MM.1S (cell line): ENCODE results near the gene TRAF3IP1.

Source experiments
- DNase-seq: peaks from one replicate; pipeline ENCODE4 v3.0.0-alpha.2; 2015
- H2AFZ ChIP-seq: fragments of 300-600 bp; sonication (generic); 2 replicates; pipeline ENCODE4 v1.6.0; 2016; ENCODE audit warnings: antibody characterized with exemption, low read length
- H3F3A ChIP-seq: fragments of 300-600 bp; sonication (generic); 2 replicates; pipeline ENCODE4 v1.6.1; 2016; ENCODE audit warnings: mild to moderate bottlenecking, antibody characterized with exemption, low read length, moderate library complexity, mixed read lengths; ENCODE audit not compliant: insufficient read depth
- H3K27ac ChIP-seq: fragments of 300-600 bp; sonication (generic); 2 replicates; pipeline ENCODE4 v1.5.1; 2016; ENCODE audit warnings: mild to moderate bottlenecking, low read length
- H3K27me3 ChIP-seq: fragments of 300-600 bp; sonication (generic); replicated peaks from 2 replicates; pipeline ENCODE4 v1.6.0; 2016; ENCODE audit warnings: low read length; ENCODE audit not compliant: insufficient read depth
- H3K36me3 ChIP-seq: fragments of 300-600 bp; sonication (generic); replicated peaks from 2 replicates; pipeline ENCODE4 v1.6.1; 2016; ENCODE audit warnings: mild to moderate bottlenecking, low read length, mixed read lengths; ENCODE audit not compliant: insufficient read depth
- H3K4me1 ChIP-seq: fragments of 300-600 bp; sonication (generic); 2 replicates; pipeline ENCODE4 v1.6.1; 2016; ENCODE audit warnings: low read length, mixed read lengths
- H3K4me2 ChIP-seq: fragments of 300-600 bp; sonication (generic); 2 replicates; pipeline ENCODE4 v1.6.0; 2016; ENCODE audit warnings: low read depth, low read length
- H3K4me3 ChIP-seq: fragments of 300-600 bp; sonication (generic); 2 replicates; pipeline ENCODE4 v1.5.1; 2016; ENCODE audit warnings: low read length, mixed read lengths
- H3K79me2 ChIP-seq: fragments of 300-600 bp; sonication (generic); 2 replicates; pipeline ENCODE4 v1.6.1; 2016; ENCODE audit warnings: mixed run types, low read length, mixed read lengths
- H3K9ac ChIP-seq: fragments of 300-600 bp; sonication (generic); 2 replicates; pipeline ENCODE4 v1.6.1; 2016; ENCODE audit warnings: low read length, mixed read lengths
- H3K9me2 ChIP-seq: fragments of 300-600 bp; sonication (generic); replicated peaks from 2 replicates; pipeline ENCODE4 v1.6.1; 2016; ENCODE audit warnings: mild to moderate bottlenecking, low read length, mixed read lengths; ENCODE audit not compliant: insufficient read depth
- H3K9me3 ChIP-seq: fragments of 300-600 bp; sonication (generic); replicated peaks from 2 replicates; pipeline ENCODE4 v1.6.1; 2016; ENCODE audit warnings: mild to moderate bottlenecking, low read length, mixed read lengths; ENCODE audit not compliant: insufficient read depth
- H4K20me1 ChIP-seq: fragments of 300-600 bp; sonication (generic); 2 replicates; pipeline ENCODE4 v1.6.1; 2016; ENCODE audit warnings: mild to moderate bottlenecking, low read length, moderate library complexity, mixed read lengths; ENCODE audit not compliant: insufficient read depth
- EZH2 ChIP-seq: fragments of 300-600 bp; sonication (generic); optimal IDR thresholded peaks from 2 replicates; pipeline ENCODE3; 2017; ENCODE audit warnings: low read depth, mild to moderate bottlenecking, antibody characterized with exemption, low read length, mixed read lengths
- EZH2phosphoT487 ChIP-seq: fragments of 300-600 bp; sonication (generic); IDR thresholded peaks from 2 replicates; pipeline ENCODE4 v1.6.1; 2018; ENCODE audit warnings: antibody characterized with exemption, low read length
- TF ChIP-seq, protein P1 (sequence below): fragments of 300-600 bp; sonication (generic); IDR thresholded peaks from 2 replicates; pipeline ENCODE4 v1.5.1; 2016; ENCODE audit warnings: antibody characterized with exemption, low read length, mixed read lengths

The TRAF3IP1 gene

DNA sequence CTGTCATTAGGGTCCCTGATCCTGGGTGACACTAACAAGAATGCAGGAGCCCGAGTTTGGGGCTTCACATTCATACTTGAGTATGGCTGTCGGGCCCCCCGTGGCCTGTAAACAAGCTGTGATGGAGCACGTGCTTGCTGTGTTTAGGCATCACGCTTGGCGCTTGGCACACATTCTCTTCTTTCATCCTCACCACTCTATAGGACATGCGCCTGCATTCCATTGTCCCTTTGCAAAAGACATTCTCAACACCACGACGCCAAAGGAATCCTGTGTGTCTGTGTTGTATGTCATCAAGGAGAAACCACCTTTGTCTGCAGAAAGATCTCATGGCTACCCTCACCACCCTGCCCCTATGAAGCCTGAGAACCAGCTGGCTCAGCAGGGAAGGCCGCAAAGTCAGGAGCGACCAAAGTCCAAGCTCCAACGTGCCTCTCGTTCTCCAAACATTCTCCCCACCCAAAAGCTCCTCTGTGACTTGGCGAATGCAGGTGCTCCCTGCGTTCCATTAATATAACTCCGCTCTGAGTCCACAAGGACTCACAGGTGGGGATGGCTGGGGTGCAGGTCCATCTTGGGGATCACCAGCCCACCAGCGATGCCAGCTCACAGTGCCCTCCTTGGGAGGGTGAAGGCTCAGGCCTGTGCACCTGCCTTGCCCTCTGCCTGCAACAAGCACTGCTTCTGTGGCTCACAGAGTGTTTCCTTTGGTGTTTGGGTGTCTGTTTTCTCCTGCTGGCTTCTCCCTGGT lies 25.8 kb upstream of the TRAF3IP1 start:
- TF ChIP-seq EZH2 (no peak), EZH2phosphoT487 (no peak)
- TF ChIP-seq, protein P1, sequence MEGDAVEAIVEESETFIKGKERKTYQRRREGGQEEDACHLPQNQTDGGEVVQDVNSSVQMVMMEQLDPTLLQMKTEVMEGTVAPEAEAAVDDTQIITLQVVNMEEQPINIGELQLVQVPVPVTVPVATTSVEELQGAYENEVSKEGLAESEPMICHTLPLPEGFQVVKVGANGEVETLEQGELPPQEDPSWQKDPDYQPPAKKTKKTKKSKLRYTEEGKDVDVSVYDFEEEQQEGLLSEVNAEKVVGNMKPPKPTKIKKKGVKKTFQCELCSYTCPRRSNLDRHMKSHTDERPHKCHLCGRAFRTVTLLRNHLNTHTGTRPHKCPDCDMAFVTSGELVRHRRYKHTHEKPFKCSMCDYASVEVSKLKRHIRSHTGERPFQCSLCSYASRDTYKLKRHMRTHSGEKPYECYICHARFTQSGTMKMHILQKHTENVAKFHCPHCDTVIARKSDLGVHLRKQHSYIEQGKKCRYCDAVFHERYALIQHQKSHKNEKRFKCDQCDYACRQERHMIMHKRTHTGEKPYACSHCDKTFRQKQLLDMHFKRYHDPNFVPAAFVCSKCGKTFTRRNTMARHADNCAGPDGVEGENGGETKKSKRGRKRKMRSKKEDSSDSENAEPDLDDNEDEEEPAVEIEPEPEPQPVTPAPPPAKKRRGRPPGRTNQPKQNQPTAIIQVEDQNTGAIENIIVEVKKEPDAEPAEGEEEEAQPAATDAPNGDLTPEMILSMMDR, result no peak

DNA sequence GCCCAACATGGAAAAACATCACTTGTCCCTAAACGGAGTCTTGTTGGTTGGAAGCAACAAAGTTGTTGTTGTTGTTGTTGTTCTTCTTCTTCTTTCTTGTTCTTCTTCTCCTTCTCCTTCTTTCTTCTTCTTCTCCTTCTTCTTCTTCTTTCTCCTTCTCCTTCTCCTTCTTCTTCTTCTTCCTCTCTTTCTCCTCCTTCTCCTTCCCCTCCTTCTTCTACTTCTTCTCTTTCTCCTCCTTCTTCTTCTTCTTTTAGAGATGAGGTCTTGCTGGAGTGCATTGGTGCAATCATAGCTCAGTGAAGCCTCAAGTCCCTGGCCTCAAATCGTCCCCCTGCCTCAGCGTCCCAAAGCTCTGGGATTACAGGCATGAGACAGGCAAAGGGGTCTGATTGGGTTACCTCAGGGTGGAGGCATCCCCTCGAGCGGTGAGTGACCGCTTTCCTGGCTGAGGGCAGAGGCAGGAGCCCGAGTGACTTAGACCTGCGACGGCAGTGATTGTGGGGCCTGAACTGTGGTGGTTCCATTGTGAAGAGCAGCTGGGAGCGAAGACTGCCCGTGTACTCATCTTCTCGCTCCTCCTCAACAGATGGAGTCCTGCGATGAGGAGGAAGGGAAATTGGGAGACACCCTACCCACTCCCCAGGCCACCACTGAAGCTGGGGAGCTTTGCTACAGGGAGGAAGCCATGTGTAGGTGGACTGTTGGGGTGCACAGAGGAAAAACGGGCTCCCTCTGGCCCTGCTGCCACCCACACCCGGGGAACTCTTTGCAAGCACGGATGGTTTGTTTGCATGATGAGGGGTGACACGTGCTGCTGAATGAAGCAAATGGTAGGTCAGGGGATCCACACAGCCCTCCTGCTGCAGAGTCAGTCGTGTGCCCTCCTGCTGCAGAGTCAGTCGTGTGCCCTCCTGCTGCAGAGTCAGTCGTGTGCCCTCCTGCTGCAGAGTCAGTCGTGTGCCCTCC lies 24.9 kb upstream of the TRAF3IP1 start:
- no peak overlapping the region for H2AFZ ChIP-seq
- no peaks in the 10 kb centered on the region for H3K27me3 ChIP-seq
- no peaks in the 10 kb centered on the region for H3K9me3 ChIP-seq
- H3K79me2 ChIP-seq, result no peaks in the 10 kb centered on the region
- TF ChIP-seq, protein P1, result no peak
- TF ChIP-seq EZH2phosphoT487 (no peak), EZH2 (no peak)
- no peak overlapping the region for H3K4me3 ChIP-seq
- H3K36me3 ChIP-seq, result no peaks in the 10 kb centered on the region
- H3K9me2 ChIP-seq, result no peaks in the 10 kb centered on the region
- DNase-seq, result no peak
- H4K20me1 ChIP-seq, result no peaks in the 10 kb centered on the region
- H3K4me1 ChIP-seq, result no peaks in the 10 kb centered on the region
- H3F3A ChIP-seq, result no peaks in the 10 kb centered on the region
- H3K9ac ChIP-seq, result no peak overlapping the region
- no peak overlapping the region for H3K4me2 ChIP-seq
- no peak overlapping the region for H3K27ac ChIP-seq

More for the DNA sequence above, 25.8 kb upstream of the TRAF3IP1 start:
- 0 out of 2 replicates have a peak, but pooled peaks cover 4% of the 10 kb centered on the region for H3F3A ChIP-seq
- H3K9me3 ChIP-seq, result no peaks in the 10 kb centered on the region
- no peaks in the 10 kb centered on the region for H3K27me3 ChIP-seq
- H3K9ac ChIP-seq, result no peak overlapping the region
- no peaks in the 10 kb centered on the region for H3K4me1 ChIP-seq
- no peaks in the 10 kb centered on the region for H3K79me2 ChIP-seq
- no peaks in the 10 kb centered on the region for H4K20me1 ChIP-seq
- H3K4me3 ChIP-seq, result no peak overlapping the region
- no peak overlapping the region for H3K4me2 ChIP-seq
- DNase-seq, result no peak
- no peak overlapping the region for H2AFZ ChIP-seq
- no peak overlapping the region for H3K27ac ChIP-seq
- H3K9me2 ChIP-seq, result no peaks in the 10 kb centered on the region
- H3K36me3 ChIP-seq, result no peaks in the 10 kb centered on the region

DNA sequence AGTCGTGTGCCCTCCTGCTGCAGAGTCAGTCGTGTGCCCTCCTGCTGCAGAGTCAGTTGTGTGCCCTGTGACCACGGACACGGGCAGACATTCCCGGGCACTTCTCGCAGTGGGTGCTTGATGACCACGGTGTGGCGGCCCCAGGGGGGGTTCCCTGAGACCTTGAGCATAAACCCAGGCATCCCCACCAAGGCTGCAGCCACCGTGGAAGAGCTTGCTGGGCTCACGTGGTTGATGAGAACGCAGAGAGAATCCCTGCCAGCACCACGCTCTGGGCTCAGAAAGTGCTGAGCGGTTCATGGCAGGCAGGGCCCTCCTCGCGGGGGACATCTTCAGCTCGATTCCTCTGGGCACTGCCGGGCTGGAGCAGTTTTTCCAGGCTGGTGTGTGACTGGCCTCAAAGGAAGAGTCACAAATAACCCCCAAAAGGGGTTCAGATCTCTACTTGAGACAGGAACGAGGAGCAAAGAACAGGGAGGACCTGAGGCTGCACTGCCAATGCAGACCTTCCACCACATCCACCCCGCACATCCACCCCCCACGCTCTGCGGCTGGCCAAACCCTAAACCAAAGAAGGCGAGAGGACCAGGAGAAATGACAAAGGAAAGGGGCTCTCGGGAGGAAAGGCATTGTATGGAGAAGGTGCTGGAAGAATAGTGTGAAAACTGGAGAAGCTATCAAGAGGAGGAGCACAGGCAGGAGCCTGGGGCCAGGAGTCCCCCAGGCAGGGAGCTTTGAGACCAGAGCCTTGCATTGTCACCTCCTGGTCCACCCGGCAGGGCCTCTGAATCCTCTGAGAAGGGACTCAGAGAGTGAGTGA lies 23.5 kb upstream of the TRAF3IP1 start:
- Histone ChIP-seq H3K4me1 (no peaks in the 10 kb centered on the region), H3K27me3 (no peaks in the 10 kb centered on the region), H3K9ac (no peak overlapping the region), H2AFZ (no peak overlapping the region), H3K79me2 (no peaks in the 10 kb centered on the region), H3K9me3 (no peaks in the 10 kb centered on the region), H3K4me2 (no peak overlapping the region), H3K4me3 (no peak overlapping the region), H3K36me3 (no peaks in the 10 kb centered on the region), H3K9me2 (no peaks in the 10 kb centered on the region), H3K27ac (no peak overlapping the region), H4K20me1 (no peaks in the 10 kb centered on the region), H3F3A (no peaks in the 10 kb centered on the region)
- TF ChIP-seq, protein P1, result no peak
- no peak for TF ChIP-seq EZH2phosphoT487
- TF ChIP-seq EZH2, result no peak
- no peak for DNase-seq
